ENCODE measurements around the gene ADCY5.

The ADCY5 gene

GRCh38 chr3:123383091-123384053 is 65.5 kb downstream of the ADCY5 start:
- ATAC-seq (ENCODE audit: low read depth) (no peak), DNase-seq (ENCODE audit: low spot score) (no peak)
- no peak for TF ChIP-seq CTCF (IDR thresholded peaks at IDR 0.05; ENCODE audit: poor library complexity, severe bottlenecking)
- H3K4me1 ChIP-seq (ENCODE audit: insufficient read depth, poor library complexity, severe bottlenecking) = no peaks in the 10 kb centered on the region
- H3K27me3 ChIP-seq (ENCODE audit: insufficient read depth, poor library complexity, severe bottlenecking) = no peaks in the 10 kb centered on the region
- H3K36me3 ChIP-seq (ENCODE audit: low read depth) = no peaks in the 10 kb centered on the region
- H3K4me3 ChIP-seq (ENCODE audit: severe bottlenecking) = no peak overlapping the region
- H3K27ac ChIP-seq (ENCODE audit: poor library complexity, severe bottlenecking) = no peak overlapping the region
- H3K9me3 ChIP-seq (ENCODE audit: severe bottlenecking) = no peaks in the 10 kb centered on the region

DNA sequence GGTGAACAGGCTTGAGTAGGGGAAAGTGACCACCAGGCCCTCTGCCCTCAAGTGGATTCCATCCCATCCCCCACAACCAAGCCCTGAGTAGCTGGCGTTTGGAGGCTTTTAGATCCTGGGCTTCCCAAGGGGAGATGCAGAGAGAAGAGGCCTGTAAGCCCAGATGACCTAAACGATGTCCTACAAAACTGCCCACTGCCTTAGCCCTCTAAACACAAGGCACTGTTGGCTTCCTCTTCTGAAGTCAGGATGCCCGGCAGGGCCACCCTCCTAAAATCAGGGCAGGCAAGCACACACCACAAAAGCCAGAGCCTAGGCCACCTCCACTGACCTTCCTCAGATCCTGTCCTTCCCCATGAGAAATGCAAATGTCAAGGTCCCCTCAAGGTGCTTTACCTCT is 68.6 kb downstream of the ADCY5 start:
- TF ChIP-seq CTCF (IDR thresholded peaks at IDR 0.05; ENCODE audit: poor library complexity, severe bottlenecking) = no peak
- Histone ChIP-seq H3K27me3 (ENCODE audit: insufficient read depth, poor library complexity, severe bottlenecking) (no peaks in the 10 kb centered on the region), H3K4me3 (ENCODE audit: severe bottlenecking) (no peak overlapping the region), H3K27ac (ENCODE audit: poor library complexity, severe bottlenecking) (no peak overlapping the region), H3K9me3 (ENCODE audit: severe bottlenecking) (no peaks in the 10 kb centered on the region), H3K36me3 (ENCODE audit: low read depth) (no peaks in the 10 kb centered on the region), H3K4me1 (ENCODE audit: insufficient read depth, poor library complexity, severe bottlenecking) (no peaks in the 10 kb centered on the region)
- DNase-seq (ENCODE audit: low spot score) = no peak
- ATAC-seq (ENCODE audit: low read depth) = no peak

DNA sequence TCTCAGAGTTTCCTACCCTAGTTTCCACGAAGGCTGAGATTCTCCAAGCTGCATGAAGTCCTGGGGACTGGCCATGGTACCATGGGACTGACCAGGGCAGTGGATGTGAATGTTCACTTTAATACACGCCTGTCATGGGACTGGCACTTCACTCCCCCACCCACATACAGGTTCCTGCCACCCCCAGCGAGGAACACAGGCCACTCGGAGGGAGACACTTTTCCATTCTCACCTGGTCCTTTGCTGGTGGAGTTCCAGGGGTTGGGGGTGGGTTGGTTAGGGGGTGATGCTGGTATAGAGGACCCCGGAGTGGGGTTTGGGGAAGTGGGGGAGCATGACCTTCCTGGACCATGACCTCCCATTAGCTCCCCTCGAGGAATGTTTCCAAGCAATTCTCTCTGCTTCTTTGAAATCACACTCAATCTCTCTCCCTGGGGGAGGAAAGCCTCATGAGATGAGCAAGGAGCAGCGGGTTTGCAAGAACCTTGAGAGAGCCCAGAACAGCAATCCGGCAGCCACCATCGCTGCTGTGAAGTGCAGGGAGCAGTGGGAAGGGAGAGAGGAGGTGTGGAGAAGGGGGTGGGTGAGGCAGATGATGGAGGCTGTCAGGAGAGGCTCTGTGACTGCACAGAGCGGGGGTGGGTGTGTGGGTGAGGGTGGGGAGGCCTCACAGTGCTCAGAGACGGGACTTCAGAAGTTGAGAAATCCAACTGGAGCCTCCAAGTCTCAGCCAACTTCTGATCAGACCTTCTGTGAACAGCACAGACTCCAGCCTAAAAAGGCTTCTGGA is 69.7 kb downstream of the ADCY5 start:
- Histone ChIP-seq H3K36me3 (ENCODE audit: low read depth) (no peaks in the 10 kb centered on the region), H3K27me3 (ENCODE audit: insufficient read depth, poor library complexity, severe bottlenecking) (no peaks in the 10 kb centered on the region), H3K4me3 (ENCODE audit: severe bottlenecking) (no peak overlapping the region), H3K9me3 (ENCODE audit: severe bottlenecking) (no peaks in the 10 kb centered on the region), H3K4me1 (ENCODE audit: insufficient read depth, poor library complexity, severe bottlenecking) (no peaks in the 10 kb centered on the region), H3K27ac (ENCODE audit: poor library complexity, severe bottlenecking) (no peak overlapping the region)
- DNase-seq (ENCODE audit: low spot score) = no peak
- no peak for ATAC-seq (ENCODE audit: low read depth)
- TF ChIP-seq CTCF (IDR thresholded peaks at IDR 0.05; ENCODE audit: poor library complexity, severe bottlenecking) = no peak

- Histone ChIP-seq H3K9me3 (ENCODE audit: severe bottlenecking) (no peaks in the 10 kb centered on the region), H3K27me3 (ENCODE audit: insufficient read depth, poor library complexity, severe bottlenecking) (no peaks in the 10 kb centered on the region), H3K4me3 (ENCODE audit: severe bottlenecking) (no peak overlapping the region), H3K36me3 (ENCODE audit: low read depth) (no peaks in the 10 kb centered on the region), H3K27ac (ENCODE audit: poor library complexity, severe bottlenecking) (no peak overlapping the region), H3K4me1 (ENCODE audit: insufficient read depth, poor library complexity, severe bottlenecking) (no peaks in the 10 kb centered on the region)
- no peak for DNase-seq (ENCODE audit: low spot score)
- no peak for TF ChIP-seq CTCF (IDR thresholded peaks at IDR 0.05; ENCODE audit: poor library complexity, severe bottlenecking)
- ATAC-seq (ENCODE audit: low read depth) = no peak
These were observed 70.4 kb downstream of the ADCY5 start for GRCh38 chr3:123378409-123378915.
